Naive B cell (primary cell): ENCODE measurements around the gene PIK3R5. TPM values are rescaled to one million over a fixed set of nuclear protein-coding genes. Genes with fewer than 3 reads are reported as not detected.

Source experiments
- ATAC-seq, 2 donors: fragments of 150-1000 bp; cut with Tn5 transposase; 2 replicates each; pipeline ENCODE4 v1.10.0; 2021; ENCODE audit warnings: low read depth in 2 of 2, mild to moderate bottlenecking in 2 of 2, moderate library complexity in 2 of 2
- DNase-seq: peaks from one replicate; pipeline ENCODE4 v3.0.0; 2022
- H3K27ac Mint-ChIP-seq, 6 donors: one replicate each; pipeline ENCODE4 v1.8.0; 2020 to 2022; ENCODE audit warnings: mild to moderate bottlenecking in 6 of 6, mixed read lengths in 6 of 6, moderate library complexity in 5 of 6, inconsistent platforms in 2 of 6
- H3K27me3 Mint-ChIP-seq, 3 donors: one replicate each; pipeline ENCODE4 v1.8.0; 2021 to 2022; ENCODE audit warnings: mixed read lengths in 3 of 3, mild to moderate bottlenecking in 1 of 3
- H3K36me3 Mint-ChIP-seq, 2 donors: one replicate each; pipeline ENCODE4 v1.8.0; 2020 to 2022; ENCODE audit warnings: mixed read lengths in 2 of 2, inconsistent platforms in 1 of 2, mild to moderate bottlenecking in 1 of 2
- H3K4me1 Mint-ChIP-seq, 3 donors: one replicate each; pipeline ENCODE4 v1.8.0; 2020 to 2022; ENCODE audit warnings: mixed read lengths in 3 of 3, inconsistent platforms in 1 of 3, mild to moderate bottlenecking in 1 of 3, moderate library complexity in 1 of 3
- H3K4me3 Mint-ChIP-seq, 8 donors: one replicate each; pipeline ENCODE4 v1.8.0; 2020 to 2022; ENCODE audit warnings: mild to moderate bottlenecking in 8 of 8, mixed read lengths in 8 of 8, moderate library complexity in 8 of 8, inconsistent platforms in 2 of 8
- H3K9me3 Mint-ChIP-seq, 7 donors: one replicate each; pipeline ENCODE4 v1.8.0; 2020 to 2022; ENCODE audit warnings: mixed read lengths in 7 of 7, mild to moderate bottlenecking in 5 of 7, inconsistent platforms in 2 of 7, moderate library complexity in 1 of 7
- polyA plus RNA-seq, 6 donors: library from polyadenylated mRNA; unstranded; fragments of 300-500 nt; fragmentation: Illumina TruSeq; gene quantifications; one replicate each; pipeline ENCODE4 v1.2.3, GENCODE V29; 2021; ENCODE audit warnings: low read depth in 6 of 6

Gene PIK3R5
- polyA plus RNA-seq, 6 donors from 2014 or later: 9.7 to 24.8 (median 11.7) TPM

DNA sequence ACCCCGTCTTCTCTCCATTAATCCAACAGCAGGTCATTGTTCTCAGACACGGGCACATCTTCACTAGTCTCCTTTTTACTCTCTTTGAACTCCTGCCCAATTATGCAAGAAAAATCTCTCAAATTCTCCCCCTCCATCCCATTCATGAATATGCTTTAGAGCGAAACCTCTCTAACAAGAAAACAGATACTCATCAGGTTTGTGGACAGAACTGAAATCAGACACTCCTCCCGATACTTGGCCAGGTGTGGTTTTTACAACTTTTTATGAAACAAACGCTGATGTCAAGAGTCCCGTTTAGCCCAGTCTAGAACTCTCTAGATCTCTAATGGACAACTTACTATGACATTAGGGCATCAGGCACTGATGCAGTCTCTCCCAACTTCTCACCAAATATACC is 40.9 kb downstream of the PIK3R5 start:
- no peak overlapping the region for H3K4me3 Mint-ChIP-seq
- ATAC-seq (no peak), DNase-seq (no peak)
- peaks cover 7 to 28% (median 21%) of the 10 kb centered on the region in 7 donors for H3K9me3 Mint-ChIP-seq
- H3K36me3 Mint-ChIP-seq: peaks cover 17 to 27% of the 10 kb centered on the region in 2 donors
- no peaks in the 10 kb centered on the region for H3K27me3 Mint-ChIP-seq
- H3K4me1 Mint-ChIP-seq: peaks cover 10 to 13% (median 11%) of the 10 kb centered on the region in 3 donors
- no peak overlapping the region for H3K27ac Mint-ChIP-seq

DNA sequence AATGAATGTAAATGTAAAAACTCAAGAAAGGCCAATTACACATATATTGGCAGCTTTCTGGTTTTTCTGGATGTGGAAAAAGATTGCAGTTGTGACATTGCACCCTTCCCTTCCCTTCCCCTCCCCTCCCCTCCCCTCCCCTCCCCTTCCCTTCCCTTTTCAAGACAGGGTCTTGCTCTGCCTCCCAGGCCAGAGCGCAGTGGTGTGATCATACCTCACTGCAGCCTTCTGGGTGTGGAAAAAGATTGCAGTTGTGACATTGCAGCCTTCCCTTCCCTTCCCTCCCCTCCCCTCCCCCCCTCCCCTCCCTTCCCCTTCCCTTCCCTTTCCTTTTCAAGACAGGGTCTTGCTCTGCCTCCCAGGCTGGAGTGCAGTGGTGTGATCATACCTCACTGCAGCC is 41.7 kb downstream of the PIK3R5 start:
- no peak for DNase-seq
- peaks cover 11 to 17% (median 13%) of the 10 kb centered on the region in 3 donors for H3K4me1 Mint-ChIP-seq
- H3K4me3 Mint-ChIP-seq: no peak overlapping the region
- H3K27ac Mint-ChIP-seq: peak overlapping the region in 1 of 6 donors; percentile 69
- peaks cover 4 to 27% (median 17%) of the 10 kb centered on the region in 7 donors for H3K9me3 Mint-ChIP-seq
- ATAC-seq: no peak
- H3K36me3 Mint-ChIP-seq: peaks cover 19 to 23% of the 10 kb centered on the region in 2 donors
- no peaks in the 10 kb centered on the region for H3K27me3 Mint-ChIP-seq

DNA sequence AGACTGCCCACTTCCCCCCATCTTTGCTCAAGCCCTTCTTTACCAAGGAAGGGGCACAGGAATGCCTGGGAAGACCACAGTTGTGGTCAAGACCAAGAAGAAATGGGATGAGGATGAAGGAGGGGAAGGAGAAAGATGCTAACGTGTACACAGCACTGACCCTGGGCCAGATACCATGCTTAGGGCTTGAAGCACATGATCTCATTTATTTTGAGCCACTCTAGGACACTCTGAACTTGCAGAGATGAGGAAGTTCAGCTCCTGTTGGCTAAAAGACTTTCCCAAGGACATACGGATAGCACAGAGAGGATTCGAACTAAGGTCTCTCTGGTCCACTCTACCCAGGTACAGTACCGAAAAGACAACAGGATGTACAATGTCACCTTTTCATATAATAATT is 42.6 kb downstream of the PIK3R5 start:
- Mint-ChIP-seq H3K4me3 (no peak overlapping the region), H3K9me3 (peaks cover under 1 to 25% (median 10%) of the 10 kb centered on the region in 7 donors), H3K36me3 (peaks cover 16 to 23% of the 10 kb centered on the region in 2 donors), H3K4me1 (peaks cover 7 to 17% (median 13%) of the 10 kb centered on the region in 3 donors), H3K27me3 (no peaks in the 10 kb centered on the region), H3K27ac (no peak overlapping the region)
- DNase-seq: no peak
- no peak for ATAC-seq

DNA sequence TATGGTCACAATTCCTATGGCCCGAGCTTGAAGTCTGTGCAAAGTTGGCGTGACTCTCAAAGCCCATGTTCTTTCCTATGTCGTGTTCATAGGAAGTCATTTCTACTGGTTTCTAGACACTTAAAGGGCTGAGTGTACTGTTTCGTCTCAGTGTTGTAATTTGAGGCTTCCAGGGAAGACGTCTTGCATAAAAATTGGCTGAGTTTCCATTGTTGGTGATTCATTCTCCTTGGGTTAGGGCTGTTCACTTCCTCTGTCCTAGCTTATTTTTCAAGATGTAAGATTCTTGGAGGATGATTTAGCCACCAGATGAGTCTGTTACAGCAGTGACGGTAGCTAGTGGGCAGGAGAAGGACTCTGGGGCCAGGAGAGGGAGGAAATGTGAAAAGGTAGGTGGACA is 43.1 kb downstream of the PIK3R5 start:
- H3K27me3 Mint-ChIP-seq: no peaks in the 10 kb centered on the region
- H3K4me1 Mint-ChIP-seq: peaks cover 6 to 17% (median 13%) of the 10 kb centered on the region in 3 donors
- H3K27ac Mint-ChIP-seq: peak overlapping the region in 3 of 6 donors; percentile 37 to 56 (median 51)
- ATAC-seq (no peak), DNase-seq (no peak)
- peaks cover 16 to 25% of the 10 kb centered on the region in 2 donors for H3K36me3 Mint-ChIP-seq
- no peak overlapping the region for H3K4me3 Mint-ChIP-seq
- peaks cover 0 to 25% (median 8%) of the 10 kb centered on the region in 7 donors for H3K9me3 Mint-ChIP-seq

DNA sequence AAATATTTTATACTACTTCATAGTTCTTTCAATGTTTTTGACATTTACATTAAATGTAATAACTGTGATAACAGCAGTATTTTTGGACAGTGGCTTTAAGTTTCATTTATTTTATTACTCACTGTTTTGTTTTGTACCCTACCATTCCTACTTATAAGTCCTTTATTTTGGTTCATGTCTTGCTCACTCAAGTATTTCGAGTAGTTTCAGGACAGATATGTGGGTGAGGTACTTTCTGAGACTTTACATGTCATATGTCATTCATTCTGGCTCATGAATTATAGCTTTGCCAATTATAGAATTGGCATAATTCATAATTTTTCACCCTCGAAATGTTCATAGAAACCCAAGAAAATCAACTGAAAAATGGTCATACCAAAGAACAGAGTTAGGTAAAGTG is 44.4 kb downstream of the PIK3R5 start:
- no peak for ATAC-seq
- Mint-ChIP-seq H3K4me3 (no peak overlapping the region), H3K36me3 (peaks cover 24 to 35% of the 10 kb centered on the region in 2 donors), H3K27me3 (no peaks in the 10 kb centered on the region), H3K9me3 (peaks cover 0 to 22% (median 8%) of the 10 kb centered on the region in 7 donors), H3K4me1 (peaks cover 13 to 19% (median 15%) of the 10 kb centered on the region in 3 donors), H3K27ac (no peak overlapping the region)
- DNase-seq: no peak

DNA sequence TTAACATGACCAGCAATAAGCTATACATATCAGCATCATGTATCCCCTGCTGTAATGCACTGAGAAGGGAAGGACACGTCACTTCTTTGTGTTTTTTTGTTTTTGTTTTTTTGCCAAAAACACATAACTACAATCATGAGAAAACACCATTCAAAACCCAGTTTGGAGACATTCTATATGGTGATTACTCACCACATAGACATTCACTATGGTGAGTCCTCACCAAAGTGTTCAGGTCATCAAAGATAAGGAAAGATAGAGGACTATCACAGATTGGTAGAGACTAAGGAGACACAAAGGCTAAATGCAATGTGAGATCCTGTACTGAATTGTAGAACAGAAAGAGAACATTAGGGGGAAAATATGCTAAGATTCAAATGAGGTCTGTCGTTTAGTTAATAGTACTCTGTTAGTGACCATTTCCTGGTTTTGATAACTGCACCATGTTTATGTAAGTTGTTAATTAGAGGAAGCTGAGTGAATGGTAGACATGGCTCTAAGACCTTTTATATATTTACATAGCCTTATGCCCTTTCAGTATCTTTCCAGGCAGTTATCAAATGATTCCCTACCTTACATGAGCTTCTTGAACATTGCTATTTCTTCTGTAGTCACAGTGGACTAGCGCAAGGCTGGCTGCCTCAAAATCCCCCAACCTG is 46.6 kb downstream of the PIK3R5 start:
- peaks cover 22 to 27% (median 25%) of the 10 kb centered on the region in 3 donors for H3K4me1 Mint-ChIP-seq
- H3K9me3 Mint-ChIP-seq: peaks cover 0 to 22% (median 8%) of the 10 kb centered on the region in 7 donors
- H3K36me3 Mint-ChIP-seq: peaks cover 24 to 35% of the 10 kb centered on the region in 2 donors
- no peak overlapping the region for H3K4me3 Mint-ChIP-seq
- DNase-seq: no peak
- no peak for ATAC-seq
- peak overlapping the region in 2 of 6 donors; percentile 2 to 28 for H3K27ac Mint-ChIP-seq
- no peaks in the 10 kb centered on the region for H3K27me3 Mint-ChIP-seq

DNA sequence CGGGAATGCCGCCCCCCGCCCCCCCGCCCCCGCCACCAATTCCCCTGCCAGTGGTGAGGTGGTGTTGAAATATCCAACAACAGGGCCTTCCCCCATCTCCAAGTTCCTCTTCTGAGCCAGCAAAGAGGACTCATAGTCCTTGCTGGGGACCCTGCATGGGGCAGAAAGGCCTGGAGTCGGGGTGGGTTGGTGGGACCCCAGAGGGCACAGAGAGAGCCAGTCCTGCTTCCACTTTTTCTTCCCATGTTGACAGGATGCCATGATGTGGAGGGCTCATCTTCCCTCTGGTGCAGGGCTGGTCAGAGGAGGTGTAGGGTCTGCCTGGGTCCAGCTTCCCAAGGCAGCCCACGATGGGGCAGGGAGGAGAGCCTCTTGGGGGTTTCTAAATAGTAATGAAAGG is 49.0 kb downstream of the PIK3R5 start:
- no peaks in the 10 kb centered on the region for H3K27me3 Mint-ChIP-seq
- no peak for DNase-seq
- no peak overlapping the region for H3K4me3 Mint-ChIP-seq
- H3K27ac Mint-ChIP-seq: peak overlapping the region in 1 of 6 donors; percentile 47
- no peak for ATAC-seq
- H3K4me1 Mint-ChIP-seq: peaks cover 33 to 41% (median 39%) of the 10 kb centered on the region in 3 donors
- H3K36me3 Mint-ChIP-seq: peaks cover 28 to 30% of the 10 kb centered on the region in 2 donors
- peaks cover 0 to 22% (median 6%) of the 10 kb centered on the region in 7 donors for H3K9me3 Mint-ChIP-seq

DNA sequence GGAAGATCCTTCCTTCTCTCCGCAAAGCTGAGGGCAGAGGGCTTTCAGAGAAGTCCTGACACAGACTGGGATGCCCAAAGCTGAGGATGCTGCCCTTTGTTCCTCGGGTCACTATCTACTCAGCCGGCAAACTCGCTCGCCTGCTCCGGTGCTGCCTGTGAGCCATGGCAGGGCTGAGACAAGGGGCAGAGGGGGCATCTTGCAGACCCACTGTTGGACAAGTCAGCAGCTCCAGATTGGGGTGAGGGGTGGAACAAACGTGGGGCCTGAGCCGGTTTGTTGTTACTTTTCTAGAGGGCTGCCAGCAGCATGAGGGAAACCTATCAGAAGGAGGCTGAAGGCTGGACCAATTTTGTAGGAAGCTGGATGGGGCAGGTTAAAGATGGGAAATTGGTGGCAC is 51.0 kb downstream of the PIK3R5 start:
- H3K4me1 Mint-ChIP-seq: peaks cover 42 to 53% (median 48%) of the 10 kb centered on the region in 3 donors
- H3K36me3 Mint-ChIP-seq: peaks cover 28 to 30% of the 10 kb centered on the region in 2 donors
- H3K27me3 Mint-ChIP-seq: no peaks in the 10 kb centered on the region
- ATAC-seq (no peak), DNase-seq (no peak)
- peak overlapping the region in 3 of 6 donors; percentile 21 to 74 (median 47) for H3K27ac Mint-ChIP-seq
- peaks cover 0 to 22% (median 6%) of the 10 kb centered on the region in 7 donors for H3K9me3 Mint-ChIP-seq
- peak overlapping the region in 1 of 8 donors; percentile 19 for H3K4me3 Mint-ChIP-seq

DNA sequence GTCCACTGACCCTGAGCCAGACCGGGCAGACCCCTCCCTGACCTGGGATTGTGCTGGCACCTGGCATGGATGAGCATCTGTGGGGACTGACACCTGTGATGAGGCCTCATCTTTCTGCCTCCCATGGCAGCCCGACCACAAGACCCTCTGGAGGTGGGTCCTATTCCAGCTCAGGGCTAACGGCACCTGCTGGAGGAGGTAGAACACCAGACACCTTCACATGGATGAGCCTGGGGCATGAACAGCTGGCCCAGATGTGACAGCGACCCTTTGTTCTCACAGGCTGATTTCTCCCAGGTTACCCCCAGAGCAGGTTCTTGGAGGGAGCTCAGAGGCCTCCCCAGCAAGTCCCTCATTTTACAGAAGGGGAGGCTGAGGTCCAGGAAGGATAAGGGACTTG is 51.6 kb downstream of the PIK3R5 start:
- no peaks in the 10 kb centered on the region for H3K27me3 Mint-ChIP-seq
- ATAC-seq (no peak), DNase-seq (no peak)
- H3K4me3 Mint-ChIP-seq: no peak overlapping the region
- H3K9me3 Mint-ChIP-seq: peaks cover 0 to 16% (median 6%) of the 10 kb centered on the region in 7 donors
- H3K27ac Mint-ChIP-seq: no peak overlapping the region
- peaks cover 25 to 26% of the 10 kb centered on the region in 2 donors for H3K36me3 Mint-ChIP-seq
- peaks cover 37 to 55% (median 43%) of the 10 kb centered on the region in 3 donors for H3K4me1 Mint-ChIP-seq

DNA sequence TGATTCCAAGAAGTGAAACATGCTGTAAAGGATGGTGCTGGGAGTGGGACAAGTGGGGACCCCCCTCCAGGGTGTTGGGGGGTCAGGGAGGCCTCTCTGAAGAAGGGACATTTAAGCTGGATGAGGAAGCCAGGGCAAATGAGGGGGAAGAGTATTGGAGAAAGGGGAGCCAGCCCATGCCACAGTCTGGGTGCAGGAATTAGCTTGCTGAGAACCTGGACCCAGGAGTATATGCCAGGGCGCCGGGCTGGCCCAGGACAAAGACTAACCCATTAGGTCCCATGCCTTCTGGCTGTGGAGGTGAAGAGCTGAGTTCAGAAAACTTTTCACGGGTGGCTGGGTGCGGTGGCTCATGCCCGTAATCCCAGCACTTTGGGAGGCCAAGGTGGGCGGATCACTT is 52.4 kb downstream of the PIK3R5 start:
- H3K4me3 Mint-ChIP-seq: peak overlapping the region in 3 of 8 donors; percentile 57 to 81 (median 63)
- DNase-seq (no peak), ATAC-seq (no peak)
- H3K36me3 Mint-ChIP-seq: peaks cover 27 to 28% of the 10 kb centered on the region in 2 donors
- H3K4me1 Mint-ChIP-seq: peaks cover 35 to 55% (median 43%) of the 10 kb centered on the region in 3 donors
- H3K27me3 Mint-ChIP-seq: no peaks in the 10 kb centered on the region
- peak overlapping the region in 3 of 6 donors; percentile 72 to 91 (median 81) for H3K27ac Mint-ChIP-seq
- peaks cover 0 to 11% (median 5%) of the 10 kb centered on the region in 7 donors for H3K9me3 Mint-ChIP-seq

DNA sequence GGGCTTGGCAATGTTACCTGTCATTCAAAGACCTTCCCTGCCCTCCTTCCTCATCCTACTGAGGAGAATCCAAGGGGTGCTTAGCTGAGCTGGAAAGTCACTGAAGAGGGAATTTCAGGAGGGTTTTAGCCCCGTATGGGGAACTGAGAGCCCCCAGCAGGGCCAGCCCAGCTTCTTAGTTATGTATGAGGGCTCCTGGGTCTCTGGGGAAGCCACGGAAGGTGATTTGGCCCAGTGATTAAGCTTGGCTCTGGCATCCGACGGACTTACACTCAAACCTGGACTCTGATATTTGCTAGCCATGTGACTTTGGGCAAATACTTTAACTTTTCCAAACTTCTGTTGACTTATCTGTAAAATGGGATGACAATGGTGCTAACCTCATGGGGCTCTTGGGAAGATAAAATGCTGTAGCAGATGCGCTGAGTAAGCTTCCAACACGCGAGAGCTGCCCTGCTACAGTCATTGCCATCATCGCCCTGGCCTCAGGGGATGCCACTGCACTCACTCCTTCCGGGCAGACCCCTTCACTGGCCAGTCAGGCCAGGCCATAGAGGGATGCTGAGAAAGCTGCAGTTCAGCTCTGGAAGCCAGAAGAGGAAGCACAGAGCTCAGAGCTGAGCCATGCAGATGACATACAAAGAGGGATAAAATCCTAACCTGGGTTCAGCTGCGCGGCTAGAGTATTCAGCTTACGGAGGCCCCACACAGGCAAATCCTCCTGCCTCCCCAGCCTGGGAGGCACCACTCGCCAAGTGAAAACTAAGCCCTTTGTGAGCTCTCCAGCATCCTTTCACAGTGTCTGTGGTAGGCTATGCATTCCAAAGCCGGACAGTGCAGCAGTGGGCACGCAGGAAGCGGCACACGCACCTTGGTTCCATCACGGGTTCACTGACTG is 53.2 kb downstream of the PIK3R5 start:
- peak; percentile 75 to 80 for ATAC-seq
- Mint-ChIP-seq H3K4me3 (peak overlapping the region in 7 of 8 donors; percentile 57 to 86 (median 78)), H3K36me3 (peaks cover 25% of the 10 kb centered on the region in 2 donors), H3K4me1 (peaks cover 35 to 55% (median 43%) of the 10 kb centered on the region in 3 donors), H3K27ac (peak overlapping the region; percentile 11 to 91 (median 76)), H3K27me3 (no peaks in the 10 kb centered on the region), H3K9me3 (peaks cover 0 to 5% (median 0%) of the 10 kb centered on the region in 7 donors)
- DNase-seq: peak; percentile 24

DNA sequence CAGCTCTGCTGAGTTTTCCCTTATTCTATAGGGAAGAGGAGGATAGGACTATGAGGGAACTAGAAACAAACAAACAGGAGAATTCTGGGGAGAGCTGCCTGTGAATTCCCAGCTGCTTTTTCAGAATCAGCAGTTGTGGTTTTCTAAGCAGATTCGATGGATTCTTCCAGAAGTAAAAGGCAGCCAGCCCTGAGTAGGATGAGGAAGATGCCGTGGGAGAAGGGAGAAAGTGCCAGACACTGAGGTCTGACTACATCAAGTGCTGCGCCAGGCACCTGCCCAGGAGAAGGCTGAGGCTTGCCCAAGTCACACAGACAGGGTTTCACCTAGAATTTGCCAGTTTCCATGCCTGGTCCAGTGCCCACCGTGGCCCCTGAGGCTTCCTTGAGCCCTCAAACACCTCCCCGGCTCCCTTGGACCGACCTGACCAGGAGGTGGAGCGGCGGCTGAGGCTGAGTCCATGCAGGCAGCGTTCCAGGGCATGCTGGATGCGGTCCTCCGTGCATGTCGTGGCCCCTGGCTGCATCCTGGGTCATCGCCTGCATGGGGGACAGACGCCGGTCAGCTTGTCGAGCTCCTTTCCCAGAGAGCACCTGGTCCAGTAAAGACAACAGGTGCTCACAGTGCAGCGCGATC is 54.4 kb downstream of the PIK3R5 start:
- H3K27me3 Mint-ChIP-seq: no peaks in the 10 kb centered on the region
- no peak for ATAC-seq
- H3K4me3 Mint-ChIP-seq: peak overlapping the region in 1 of 8 donors; percentile 57
- H3K9me3 Mint-ChIP-seq: no peaks in the 10 kb centered on the region
- H3K36me3 Mint-ChIP-seq: peaks cover 16 to 18% of the 10 kb centered on the region in 2 donors
- peaks cover 35 to 46% (median 41%) of the 10 kb centered on the region in 3 donors for H3K4me1 Mint-ChIP-seq
- DNase-seq: no peak
- peak overlapping the region in 5 of 6 donors; percentile 49 to 91 (median 80) for H3K27ac Mint-ChIP-seq
